ENCODE data around the gene FNDC1.
A peak's percentile ranks its signal among the peaks of the same experiment; 100 is the strongest.

FNDC1 gene

DNA sequence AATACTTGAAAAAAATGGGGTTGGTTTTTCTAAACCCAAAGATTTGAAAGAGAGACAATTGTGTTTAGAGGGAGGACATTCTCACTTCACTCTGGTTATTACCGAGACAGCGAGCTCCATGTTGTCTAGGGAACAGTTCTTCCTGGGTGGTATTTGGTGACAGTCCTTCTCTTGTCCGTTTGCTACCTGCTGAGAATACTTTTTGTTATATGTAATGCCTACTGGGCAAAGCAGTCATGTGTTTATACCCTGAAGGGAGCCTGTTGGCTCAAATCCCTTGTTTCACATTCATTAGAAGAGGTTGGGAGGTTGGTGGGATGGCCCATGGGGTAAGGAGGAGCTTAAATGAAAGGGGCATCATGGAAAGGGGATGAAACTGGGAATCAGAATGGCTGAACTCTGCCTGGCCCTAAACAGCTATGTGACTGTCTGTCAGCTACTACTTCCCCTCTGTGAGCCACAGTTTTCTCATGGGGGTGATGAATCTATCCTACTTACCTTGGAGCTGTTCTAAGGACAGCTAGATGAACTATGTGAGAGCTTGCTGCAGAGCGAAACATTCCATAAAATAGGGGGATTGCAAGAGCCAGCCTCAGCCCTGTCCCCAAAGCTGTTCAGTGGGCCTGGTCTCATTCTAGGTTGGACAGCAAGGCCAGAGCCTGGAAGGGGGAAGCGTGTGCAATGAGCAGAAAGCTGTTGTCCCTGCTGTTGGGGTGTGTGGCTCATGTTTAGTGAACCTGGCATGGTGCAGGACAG is 43.5 kb downstream of the FNDC1 start:
- no peak for DNase-seq (ENCODE audit: low spot score)

DNA sequence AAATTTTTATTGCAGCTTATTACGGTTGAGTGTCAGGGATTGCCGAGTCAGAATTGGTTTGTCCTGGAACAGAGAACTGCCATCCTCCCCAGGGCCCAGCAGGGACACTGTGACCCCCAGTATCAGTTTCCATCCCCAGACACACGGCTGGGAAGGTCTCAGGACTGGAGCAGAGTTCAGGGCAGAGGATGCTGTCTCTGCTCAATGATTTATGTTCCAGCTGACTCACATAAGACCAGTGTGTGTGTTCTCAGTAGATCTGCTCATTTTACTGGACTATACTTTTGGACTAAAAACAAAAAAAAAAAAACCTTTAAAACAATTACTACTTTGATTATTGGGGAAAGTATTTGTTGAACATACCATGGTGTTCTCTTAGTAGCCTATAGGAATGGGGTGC is 44.2 kb downstream of the FNDC1 start:
- DNase-seq (ENCODE audit: low spot score), result no peak

DNA sequence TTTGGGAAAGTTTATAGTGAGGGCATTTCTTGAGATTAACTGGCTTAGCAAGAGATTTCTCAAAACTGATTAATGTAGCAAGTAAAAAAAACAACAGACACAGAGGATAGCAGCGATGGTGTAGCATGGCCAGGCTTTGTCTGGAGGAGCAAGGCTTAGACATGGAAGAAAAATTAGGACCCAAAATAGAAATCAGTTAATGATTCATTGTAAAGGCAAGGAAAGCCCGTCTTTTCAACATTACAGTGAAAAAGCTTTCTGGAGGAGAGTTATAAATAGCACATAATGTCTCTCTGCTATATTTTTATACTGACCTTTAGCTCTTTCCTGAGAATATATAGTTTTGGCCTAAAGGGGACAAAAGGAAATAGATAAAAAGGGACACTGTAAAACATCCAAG is 45.1 kb downstream of the FNDC1 start:
- DNase-seq (ENCODE audit: low spot score), result no peak

DNA sequence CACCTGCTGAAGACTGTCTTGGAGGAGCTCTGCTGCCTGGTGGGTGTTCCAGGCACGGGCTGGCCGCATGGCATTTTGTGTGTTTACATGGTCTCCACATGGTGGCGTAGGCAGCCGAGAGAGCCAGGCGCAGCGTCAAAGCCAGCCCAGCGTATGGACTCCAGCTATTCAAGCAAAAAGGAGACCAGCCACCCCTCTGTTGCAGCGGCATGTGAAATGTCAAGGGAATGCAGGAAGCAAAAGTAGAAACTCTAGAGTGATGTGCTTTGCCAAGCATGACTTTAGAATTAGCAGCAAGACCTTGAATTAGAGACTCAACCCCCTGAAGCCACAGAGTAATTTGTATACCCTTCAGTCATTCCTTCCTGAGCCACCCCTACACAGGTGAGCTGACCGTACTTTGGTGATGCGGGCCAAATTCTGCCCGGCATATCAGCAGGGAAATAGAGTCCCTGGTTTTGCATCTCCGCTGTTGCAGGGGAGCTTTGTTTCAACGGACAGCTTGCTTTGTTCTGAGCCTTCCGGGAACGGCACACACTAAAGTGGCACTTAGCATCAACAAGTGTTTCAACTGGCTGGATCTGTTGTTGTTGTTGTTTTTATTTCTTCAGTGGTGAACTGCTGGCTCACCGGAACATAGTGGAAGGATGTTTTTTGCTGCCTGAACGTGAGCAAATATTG is 48.5 kb downstream of the FNDC1 start:
- DNase-seq (ENCODE audit: low spot score), result peak; percentile 86

DNA sequence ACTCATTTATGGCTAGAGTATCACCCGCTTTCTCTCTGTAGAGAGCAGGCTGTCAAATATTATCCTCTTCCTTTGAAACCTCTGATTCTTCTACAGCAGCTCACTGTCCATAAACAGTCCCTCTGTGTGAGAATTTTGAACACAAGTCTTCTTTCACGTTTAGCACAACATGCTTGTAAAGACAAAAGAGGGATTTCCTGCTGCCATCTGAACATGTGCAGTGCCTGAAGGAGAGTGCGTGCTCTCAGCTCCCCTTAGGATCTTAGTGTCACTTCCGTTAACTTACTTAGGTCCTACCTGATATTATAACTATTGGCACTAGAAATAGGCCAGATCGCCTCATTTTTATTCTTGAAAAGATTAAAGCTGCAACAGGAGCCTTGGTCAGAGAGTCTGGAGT is 50.9 kb downstream of the FNDC1 start:
- no peak for DNase-seq (ENCODE audit: low spot score)

DNA sequence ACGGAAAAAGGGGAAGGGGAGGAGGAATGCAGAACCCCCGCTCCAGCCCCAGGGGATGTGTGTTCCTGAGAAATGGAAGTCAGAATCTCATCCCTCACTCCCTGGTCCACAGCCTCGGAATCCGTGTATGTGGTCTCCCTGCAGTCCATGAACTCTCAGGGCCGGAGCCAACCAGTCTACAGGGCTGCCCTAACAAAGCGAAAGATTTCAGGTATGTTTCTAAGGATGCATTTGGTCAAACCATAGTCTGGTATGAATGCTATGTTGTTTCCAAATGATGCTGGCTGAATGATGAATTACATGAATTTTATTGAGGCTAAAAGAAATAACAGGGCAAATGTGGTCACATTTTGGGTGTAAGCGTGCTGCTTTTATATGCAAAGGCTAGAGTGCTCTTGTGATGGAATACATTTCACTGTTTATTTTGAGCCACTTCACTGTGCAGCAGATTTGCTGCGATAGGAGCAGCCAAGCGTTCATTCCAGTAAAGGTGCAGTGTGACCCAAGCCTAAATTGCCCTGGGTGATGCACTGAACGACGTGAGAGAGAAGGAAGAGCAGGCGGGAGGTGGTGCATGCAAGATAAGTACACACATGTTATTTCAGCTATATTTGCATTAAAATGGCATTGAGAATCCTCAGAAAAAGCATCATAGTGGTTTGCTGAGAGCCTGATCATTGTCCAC is 52.4 kb downstream of the FNDC1 start:
- no peak for DNase-seq (ENCODE audit: low spot score)

- DNase-seq (ENCODE audit: low spot score), result no peak
Observed at GRCh38 chr6:159224452-159224851, 55.3 kb downstream of the FNDC1 start.

DNA sequence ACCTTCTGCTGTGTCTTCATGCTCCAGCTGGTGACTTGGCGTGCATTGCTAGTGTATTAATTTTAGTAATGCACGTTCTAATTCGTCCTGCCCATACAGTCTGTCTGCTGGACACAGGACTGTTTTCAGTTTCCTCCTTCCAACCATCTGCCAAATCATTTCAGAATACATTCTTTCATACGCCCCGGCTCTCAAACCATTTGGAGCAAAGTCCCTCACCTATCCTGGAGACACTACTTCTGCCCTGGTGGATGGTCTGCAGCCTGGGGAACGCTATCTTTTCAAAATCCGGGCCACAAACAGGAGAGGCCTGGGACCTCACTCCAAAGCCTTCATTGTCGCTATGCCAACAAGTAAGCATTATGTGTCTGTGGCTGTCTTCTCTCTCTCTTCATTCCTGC is 60.5 kb downstream of the FNDC1 start:
- DNase-seq (ENCODE audit: low spot score), result no peak

DNA sequence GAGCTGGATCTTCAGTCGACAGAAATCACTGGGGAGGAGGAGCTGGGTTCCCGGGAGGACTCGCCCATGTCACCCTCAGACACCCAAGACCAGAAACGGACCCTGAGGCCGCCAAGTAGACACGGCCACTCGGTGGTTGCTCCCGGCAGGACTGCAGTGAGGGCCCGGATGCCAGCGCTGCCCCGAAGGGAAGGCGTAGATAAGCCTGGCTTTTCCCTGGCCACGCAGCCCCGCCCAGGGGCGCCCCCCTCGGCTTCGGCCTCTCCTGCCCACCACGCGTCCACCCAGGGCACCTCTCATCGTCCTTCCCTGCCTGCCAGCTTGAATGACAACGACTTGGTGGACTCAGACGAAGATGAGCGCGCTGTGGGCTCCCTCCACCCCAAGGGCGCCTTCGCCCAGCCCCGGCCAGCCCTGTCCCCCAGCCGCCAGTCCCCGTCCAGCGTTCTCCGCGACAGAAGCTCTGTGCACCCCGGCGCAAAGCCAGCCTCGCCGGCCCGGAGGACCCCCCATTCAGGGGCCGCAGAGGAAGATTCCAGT is 63.0 kb downstream of the FNDC1 start:
- no peak for DNase-seq (ENCODE audit: low spot score)

DNA sequence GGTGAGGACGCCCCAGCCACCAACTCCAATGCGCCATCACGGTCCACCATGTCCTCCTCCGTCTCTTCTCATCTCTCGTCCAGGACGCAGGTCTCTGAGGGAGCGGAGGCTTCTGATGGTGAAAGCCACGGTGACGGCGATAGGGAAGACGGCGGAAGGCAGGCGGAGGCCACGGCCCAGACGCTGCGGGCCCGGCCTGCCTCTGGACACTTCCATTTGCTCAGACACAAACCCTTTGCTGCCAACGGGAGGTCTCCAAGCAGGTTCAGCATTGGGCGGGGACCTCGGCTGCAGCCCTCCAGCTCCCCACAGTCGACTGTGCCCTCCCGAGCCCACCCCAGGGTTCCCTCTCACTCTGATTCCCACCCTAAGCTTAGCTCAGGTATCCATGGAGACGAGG is 63.6 kb downstream of the FNDC1 start:
- no peak for DNase-seq (ENCODE audit: low spot score)

- DNase-seq (ENCODE audit: low spot score), result peak; percentile 71
Observed at GRCh38 chr6:159233365-159234101, 64.3 kb downstream of the FNDC1 start.

DNA sequence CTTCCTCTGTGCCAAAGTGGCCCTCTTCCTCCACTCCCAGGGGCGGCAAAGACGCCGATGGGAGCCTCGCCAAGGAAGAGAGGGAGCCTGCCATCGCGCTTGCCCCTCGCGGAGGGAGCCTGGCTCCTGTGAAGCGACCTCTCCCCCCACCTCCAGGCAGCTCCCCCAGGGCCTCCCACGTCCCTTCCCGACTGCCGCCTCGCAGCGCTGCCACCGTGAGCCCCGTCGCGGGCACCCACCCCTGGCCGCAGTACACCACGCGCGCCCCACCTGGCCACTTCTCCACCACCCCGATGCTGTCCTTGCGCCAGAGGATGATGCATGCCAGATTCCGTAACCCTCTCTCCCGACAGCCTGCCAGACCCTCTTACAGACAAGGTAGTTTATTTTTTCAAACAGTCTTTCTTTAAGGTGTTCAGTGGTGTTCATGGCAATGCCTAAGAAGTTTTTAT is 64.9 kb downstream of the FNDC1 start:
- peak; percentile 34 for DNase-seq (ENCODE audit: low spot score)

DNA sequence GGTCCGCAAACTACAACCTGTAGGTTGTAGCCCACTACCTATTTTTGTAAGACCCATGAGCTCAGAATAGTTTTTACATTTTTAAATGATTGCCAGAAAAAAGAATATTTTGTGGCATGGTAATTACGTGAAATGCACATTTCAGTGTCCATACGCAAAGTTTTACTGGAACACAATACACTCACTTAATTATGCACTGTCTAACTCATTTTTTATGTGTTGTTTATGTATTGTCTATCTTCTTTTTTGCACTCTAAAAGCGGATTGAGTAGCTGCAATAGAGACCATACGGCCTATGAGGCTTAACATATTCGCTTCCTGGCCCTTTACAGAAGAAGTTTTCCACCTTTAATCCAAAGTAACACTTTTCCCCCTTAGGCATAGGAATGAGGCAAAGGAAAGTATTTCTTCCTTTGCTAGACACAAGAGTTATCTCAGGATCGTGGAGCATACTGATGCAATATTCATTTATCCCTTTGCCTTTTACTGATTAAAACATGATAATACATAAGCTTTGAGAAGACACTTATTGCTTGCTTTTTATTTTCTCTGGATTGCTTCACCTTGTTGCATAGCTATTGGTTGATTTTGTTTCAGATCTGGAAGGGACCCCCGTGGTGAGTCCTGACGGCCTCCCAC is 69.8 kb downstream of the FNDC1 start:
- no peak for DNase-seq (ENCODE audit: low spot score)

GRCh38 chr6:159249128-159249527 is 79.9 kb downstream of the FNDC1 start:
- no peak for DNase-seq (ENCODE audit: low spot score)

- no peak for DNase-seq (ENCODE audit: low spot score)
Observed at GRCh38 chr6:159249752-159250151, 80.6 kb downstream of the FNDC1 start.

GRCh38 chr6:159250633-159251032 is 81.4 kb downstream of the FNDC1 start:
- no peak for DNase-seq (ENCODE audit: low spot score)

GRCh38 chr6:159252955-159253508 is 83.8 kb downstream of the FNDC1 start:
- peak; percentile 77 for DNase-seq (ENCODE audit: low spot score)

DNA sequence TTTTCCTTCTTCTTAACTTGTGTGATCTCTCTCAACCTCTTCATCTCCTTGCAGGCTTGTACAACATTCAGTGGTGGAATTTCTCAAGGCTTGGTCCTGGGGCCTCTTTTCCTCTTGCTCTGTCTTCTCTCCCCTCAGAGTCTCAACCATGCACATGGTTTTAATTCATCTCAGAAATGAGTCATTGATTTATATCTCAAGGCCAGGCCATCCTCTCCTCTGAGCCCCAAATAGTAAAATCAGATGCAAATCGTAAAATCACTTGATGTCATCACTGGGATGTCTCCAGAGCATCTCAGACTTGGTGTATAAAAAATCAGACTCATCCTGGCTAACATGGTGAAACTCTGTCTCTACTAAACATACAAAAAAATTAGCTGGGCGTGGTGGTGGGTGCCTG is 85.0 kb downstream of the FNDC1 start:
- no peak for DNase-seq (ENCODE audit: low spot score)

GRCh38 chr6:159255434-159255951 is 86.3 kb downstream of the FNDC1 start:
- no peak for DNase-seq (ENCODE audit: low spot score)

- DNase-seq (ENCODE audit: low spot score), result no peak
Observed at GRCh38 chr6:159256128-159256527, 86.9 kb downstream of the FNDC1 start.

DNA sequence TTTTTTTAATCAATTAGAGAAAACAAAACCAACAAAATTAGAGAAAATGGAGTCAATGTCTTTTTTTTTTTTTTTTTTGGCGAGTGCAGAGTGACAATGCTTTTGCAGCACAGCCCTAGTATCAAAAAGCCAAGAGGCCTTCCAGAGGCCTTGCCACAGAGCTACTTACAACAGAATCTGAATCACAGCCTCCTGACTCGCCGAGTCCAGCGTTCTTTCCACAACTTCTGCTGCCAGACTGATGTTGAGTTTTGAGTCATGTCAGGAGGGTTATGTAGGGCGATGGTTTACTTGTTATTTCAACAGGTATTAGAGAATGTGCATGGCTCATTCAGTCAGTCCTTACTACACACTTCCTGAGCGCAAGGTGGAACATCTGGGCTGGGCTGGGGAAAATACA is 88.6 kb downstream of the FNDC1 start:
- no peak for DNase-seq (ENCODE audit: low spot score)
